Measurements from ENCODE around the gene TXLNB.

The TXLNB gene

GRCh38 chr6:139291813-139292619 is at the start of gene TXLNB:
TXLNB (minus strand) TSS chr6:139291998; CDS start chr6:139288899, 3,099 bp downstream.
- peak; percentile 37 to 39 for DNase-seq (ENCODE audit: low read depth in 2 of 2)

DNA sequence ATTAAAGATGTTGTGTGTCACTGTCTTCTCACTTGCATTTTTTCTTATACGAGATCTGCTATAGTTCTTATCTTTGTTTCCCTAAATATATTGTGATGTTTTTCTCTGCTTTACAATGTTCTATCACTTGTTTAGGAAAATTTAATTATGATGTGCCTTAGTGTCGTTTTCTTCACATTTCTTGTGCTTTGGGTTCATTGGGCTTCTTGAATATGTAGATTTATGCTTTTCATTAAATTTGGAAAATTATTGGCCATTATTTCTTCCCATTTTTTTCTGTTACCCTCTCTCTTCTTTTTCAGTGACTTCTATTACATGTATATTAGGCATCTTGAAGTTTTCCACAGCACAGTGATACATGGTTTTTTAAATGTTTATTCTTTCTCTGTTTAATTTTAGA is 49.3 kb upstream of the TXLNB start:
- no peak for DNase-seq (ENCODE audit: low read depth in 2 of 2)

- peak; percentile 51 to 54 for DNase-seq (ENCODE audit: low read depth in 2 of 2)
These were observed 47.0 kb upstream of the TXLNB start for GRCh38 chr6:139338795-139339194.

GRCh38 chr6:139337830-139338229 is 46.0 kb upstream of the TXLNB start:
- DNase-seq (ENCODE audit: low read depth in 2 of 2): no peak

DNA sequence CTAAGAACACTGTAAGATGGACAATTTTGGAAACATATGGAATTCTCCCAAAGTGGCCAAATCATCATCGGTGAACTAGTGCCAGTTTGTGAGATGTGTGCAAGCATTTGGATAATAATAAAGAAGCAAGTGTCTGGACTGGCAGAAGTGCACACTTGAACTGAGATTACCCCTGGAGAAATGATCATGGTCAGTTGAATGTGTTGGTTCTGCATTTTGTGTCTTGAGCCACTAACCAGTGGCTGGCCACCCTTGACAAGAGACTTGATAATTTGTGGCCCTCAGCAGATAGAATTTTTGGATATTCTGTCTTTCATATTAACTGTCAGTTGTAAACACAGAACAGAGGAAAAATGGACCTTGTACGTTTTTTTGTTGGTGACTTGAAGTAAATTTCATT is 45.2 kb upstream of the TXLNB start:
- DNase-seq (ENCODE audit: low read depth in 2 of 2): no peak

GRCh38 chr6:139336488-139336887 is 44.7 kb upstream of the TXLNB start:
- DNase-seq (ENCODE audit: low read depth in 2 of 2): no peak

DNA sequence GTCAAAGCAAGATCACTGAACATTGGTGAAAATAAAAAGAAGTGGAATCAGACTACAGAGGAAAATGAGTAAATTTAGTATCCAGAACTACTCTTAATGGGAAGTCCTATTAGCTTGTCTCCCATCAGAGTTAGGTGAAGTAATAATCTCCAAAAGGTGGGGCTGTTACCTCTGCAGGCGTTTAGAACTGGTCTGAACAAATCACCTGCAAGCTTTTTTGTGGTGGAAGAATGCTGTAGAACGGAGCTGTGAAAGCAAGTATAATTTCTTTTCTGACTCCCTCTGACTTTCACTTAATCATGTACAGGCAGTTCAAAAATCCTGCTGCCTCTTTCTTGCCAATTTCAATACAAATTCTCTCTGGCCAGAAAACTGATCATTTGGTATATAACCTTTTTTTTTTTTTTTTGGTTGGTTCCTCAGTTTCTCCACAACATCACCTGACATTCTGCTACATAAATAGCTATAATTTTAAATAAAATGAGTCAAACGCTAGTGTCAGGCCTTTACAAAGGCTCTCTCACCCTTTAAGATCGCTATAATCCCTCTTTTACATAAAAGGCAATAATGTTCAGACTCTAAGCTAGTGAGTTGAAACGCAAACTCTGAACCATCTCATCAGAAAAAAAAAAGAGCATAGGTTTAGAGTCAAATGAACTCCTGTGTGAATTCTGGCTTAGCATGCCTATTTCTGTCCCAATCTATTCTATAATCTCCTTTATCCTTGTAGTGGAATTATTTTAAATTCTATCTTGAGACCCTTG is 43.8 kb upstream of the TXLNB start:
- no peak for DNase-seq (ENCODE audit: low read depth in 2 of 2)

GRCh38 chr6:139334806-139335446 is 43.1 kb upstream of the TXLNB start:
- DNase-seq (ENCODE audit: low read depth in 2 of 2): peak; percentile 89

GRCh38 chr6:139330826-139331500 is 39.2 kb upstream of the TXLNB start:
- no peak for DNase-seq (ENCODE audit: low read depth in 2 of 2)

DNA sequence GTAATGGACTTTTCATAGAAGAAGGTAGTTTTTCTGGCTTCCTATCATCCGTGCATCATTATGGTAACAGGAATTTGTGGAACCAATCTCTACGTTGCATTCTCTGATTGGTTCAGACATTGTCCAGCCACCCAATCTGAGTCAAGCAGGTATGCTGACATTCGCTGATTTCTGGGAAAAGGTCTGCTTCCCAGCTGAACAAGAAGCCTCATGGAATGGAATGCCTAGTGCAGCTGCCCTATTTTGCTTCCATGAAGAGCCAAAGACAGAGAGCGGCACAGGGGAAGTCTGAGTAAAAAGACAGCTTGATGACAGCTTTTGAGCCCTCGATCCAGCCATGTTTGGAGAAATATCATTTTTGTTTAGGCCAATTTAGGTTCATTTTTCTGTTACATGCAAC is 38.5 kb upstream of the TXLNB start:
- no peak for DNase-seq (ENCODE audit: low read depth in 2 of 2)

DNA sequence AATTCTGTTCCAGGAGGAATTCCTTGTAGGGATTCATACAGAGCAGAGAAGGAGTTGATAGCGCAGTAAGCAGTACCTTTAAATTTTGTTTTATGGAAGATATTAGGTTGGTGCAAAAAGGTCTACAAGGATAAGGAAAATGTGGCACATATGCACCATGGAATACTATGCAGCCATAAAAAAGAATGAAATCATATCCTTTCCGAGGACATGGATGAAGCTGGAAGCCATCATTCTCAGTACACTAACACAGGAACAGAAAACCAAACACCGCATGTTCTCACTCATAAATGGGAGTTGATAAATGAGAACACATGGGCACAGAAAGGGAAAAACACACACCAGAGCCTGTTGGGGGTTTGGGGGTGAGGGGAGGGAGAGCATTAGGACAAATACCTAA is 37.4 kb upstream of the TXLNB start:
- no peak for DNase-seq (ENCODE audit: low read depth in 2 of 2)

- no peak for DNase-seq (ENCODE audit: low read depth in 2 of 2)
These were observed 35.2 kb upstream of the TXLNB start for GRCh38 chr6:139327038-139327437.

GRCh38 chr6:139325686-139326085 is 33.9 kb upstream of the TXLNB start:
- DNase-seq (ENCODE audit: low read depth in 2 of 2): no peak

GRCh38 chr6:139325125-139325524 is 33.3 kb upstream of the TXLNB start:
- no peak for DNase-seq (ENCODE audit: low read depth in 2 of 2)

DNA sequence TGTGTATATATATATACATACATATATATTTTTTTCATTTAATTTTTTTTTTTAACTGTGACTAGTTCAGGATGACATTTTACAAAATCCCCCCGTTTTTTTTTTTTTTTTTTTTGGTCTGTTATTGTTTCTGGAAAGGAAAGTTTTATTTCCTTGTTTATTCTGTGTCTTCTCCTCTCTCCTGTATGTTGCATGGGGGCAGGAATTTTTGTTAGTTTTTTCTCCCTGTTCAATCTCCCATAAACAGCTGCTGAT is 32.4 kb upstream of the TXLNB start:
- DNase-seq (ENCODE audit: low read depth in 2 of 2): no peak

DNA sequence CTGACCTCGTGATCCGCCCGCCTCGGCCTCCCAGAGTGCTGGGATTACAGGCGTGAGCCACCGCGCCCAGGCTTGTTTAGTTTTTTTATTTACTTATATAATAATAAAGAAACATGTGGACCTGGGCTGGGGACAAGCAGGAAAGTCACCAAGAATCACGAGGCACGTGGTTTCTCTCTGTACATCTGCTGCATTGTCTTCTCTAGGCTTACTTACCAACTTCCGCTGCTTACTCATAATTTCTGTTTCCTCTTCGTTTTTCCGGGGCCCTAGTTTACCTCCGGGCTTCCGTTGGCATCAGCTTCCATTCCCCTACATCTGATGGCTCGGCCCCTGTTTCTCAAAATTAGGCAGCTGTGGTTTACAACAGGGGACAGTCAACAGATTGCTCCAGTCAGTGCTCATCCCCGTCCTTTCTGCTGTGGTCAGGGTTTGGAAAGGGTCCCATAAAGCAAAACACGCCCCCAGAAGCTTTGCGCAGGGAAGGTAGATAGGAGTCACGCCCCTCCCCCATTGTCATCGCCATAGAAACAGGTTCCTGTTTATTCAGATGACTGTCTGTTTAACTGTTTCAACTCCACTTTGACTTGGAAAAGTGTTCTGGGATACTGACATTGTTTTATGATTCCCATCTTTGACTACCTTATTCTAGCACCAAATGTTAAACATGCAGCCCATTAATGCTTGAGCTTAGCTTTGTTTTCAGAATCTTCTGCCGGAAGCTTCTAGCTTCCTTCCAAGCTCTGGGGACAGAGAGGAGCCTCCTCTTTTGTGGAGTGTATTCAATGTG is 31.9 kb upstream of the TXLNB start:
- DNase-seq (ENCODE audit: low read depth in 2 of 2): no peak

GRCh38 chr6:139320081-139320480 is 28.3 kb upstream of the TXLNB start:
- DNase-seq (ENCODE audit: low read depth in 2 of 2): no peak

DNA sequence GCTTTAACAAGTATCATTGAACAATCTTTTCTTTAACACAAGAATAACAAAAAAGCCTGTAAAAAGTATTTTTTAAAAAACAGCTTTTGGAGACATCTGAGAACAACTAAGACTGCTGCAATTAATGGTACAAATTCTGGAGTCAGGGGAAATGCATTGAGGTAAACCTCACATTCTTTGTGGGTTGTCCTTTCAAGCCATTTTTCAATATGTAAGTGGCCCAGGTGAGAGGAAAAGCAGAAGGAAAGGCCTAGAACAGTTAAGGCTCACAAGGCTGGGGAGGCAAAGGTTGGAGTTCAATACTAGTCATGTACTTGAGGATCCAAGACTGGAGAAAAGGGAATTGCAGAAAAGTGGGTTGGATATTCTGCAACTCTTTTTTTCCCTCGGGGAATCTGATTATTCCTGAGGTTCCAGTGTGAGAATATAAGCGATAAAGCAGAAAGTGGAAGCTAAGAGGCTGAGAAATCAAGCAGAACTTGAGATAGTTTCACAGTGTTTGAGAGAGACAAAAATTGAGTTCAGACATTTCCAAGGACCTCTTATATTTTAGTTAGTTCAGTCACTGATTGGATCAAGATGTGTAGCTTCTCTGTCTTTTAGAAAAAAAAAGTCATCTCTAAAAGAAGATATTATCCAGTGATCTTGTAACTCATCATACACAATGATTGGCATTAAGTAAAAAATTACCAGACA is 25.0 kb upstream of the TXLNB start:
- DNase-seq (ENCODE audit: low read depth in 2 of 2): no peak

GRCh38 chr6:139313784-139314545 is 22.2 kb upstream of the TXLNB start:
- DNase-seq (ENCODE audit: low read depth in 2 of 2): no peak

DNA sequence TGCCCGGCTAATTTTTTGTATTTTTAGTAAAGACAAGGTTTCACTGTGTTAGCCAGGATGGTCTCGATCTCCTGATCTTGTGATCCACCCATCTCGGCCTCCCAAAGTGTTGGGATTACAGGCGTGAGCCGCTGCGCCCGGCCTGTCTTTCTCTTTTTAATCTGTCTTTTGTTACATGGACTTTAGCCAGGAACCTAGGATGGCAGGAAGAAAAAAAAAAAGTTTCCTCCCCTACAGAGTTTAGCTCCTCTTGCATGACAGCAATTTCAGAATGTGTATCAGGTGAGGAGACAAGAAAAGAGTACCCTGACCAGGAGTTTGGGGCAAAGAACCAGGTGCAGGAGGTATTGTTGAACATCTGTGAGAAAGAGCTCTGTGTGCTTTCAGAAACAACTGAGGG is 21.4 kb upstream of the TXLNB start:
- no peak for DNase-seq (ENCODE audit: low read depth in 2 of 2)
